Activated T-cell treated with anti-CD3 and anti-CD28 coated beads, Interleukin-2, amount 50 U/mL, for 1 hour (primary cell): ENCODE measurements around the gene NLRP1.

Experiments
- DNase-seq: peaks from one replicate; pipeline ENCODE4 v3.0.0-alpha.2; 2020

The NLRP1 gene

GRCh38 chr17:5584383-5585286, at the start of gene NLRP1:
Gene NLRP1, minus strand, starts transcription at chr17:5584509. Its CDS starts 552 bp downstream, at chr17:5583957.
- peak; percentile 92 for DNase-seq

GRCh38 chr17:5631958-5632590, 47.8 kb upstream of the NLRP1 start:
- DNase-seq, result no peak

GRCh38 chr17:5630434-5630833, 46.1 kb upstream of the NLRP1 start:
- DNase-seq, result no peak

- DNase-seq, result no peak
Observed at GRCh38 chr17:5629128-5629527, 44.8 kb upstream of the NLRP1 start.

GRCh38 chr17:5628262-5628661, 44.0 kb upstream of the NLRP1 start:
- no peak for DNase-seq

- DNase-seq, result no peak
Observed at GRCh38 chr17:5624211-5624610, 39.9 kb upstream of the NLRP1 start.

GRCh38 chr17:5621729-5622128, 37.4 kb upstream of the NLRP1 start:
- no peak for DNase-seq

- no peak for DNase-seq
Observed at GRCh38 chr17:5621026-5621425, 36.7 kb upstream of the NLRP1 start.

- no peak for DNase-seq
Observed at GRCh38 chr17:5619088-5619740, 34.9 kb upstream of the NLRP1 start.

- no peak for DNase-seq
Observed at GRCh38 chr17:5618476-5618875, 34.2 kb upstream of the NLRP1 start.

GRCh38 chr17:5615476-5615875, 31.2 kb upstream of the NLRP1 start:
- no peak for DNase-seq

- DNase-seq, result no peak
Observed at GRCh38 chr17:5610956-5611355, 26.6 kb upstream of the NLRP1 start.

- no peak for DNase-seq
Observed at GRCh38 chr17:5608399-5609112, 24.2 kb upstream of the NLRP1 start.

- no peak for DNase-seq
Observed at GRCh38 chr17:5607946-5608345, 23.6 kb upstream of the NLRP1 start.

- DNase-seq, result no peak
Observed at GRCh38 chr17:5605452-5605851, 21.1 kb upstream of the NLRP1 start.

- DNase-seq, result no peak
Observed at GRCh38 chr17:5600041-5600440, 15.7 kb upstream of the NLRP1 start.

GRCh38 chr17:5598457-5598856, 14.1 kb upstream of the NLRP1 start:
- DNase-seq, result no peak

GRCh38 chr17:5596421-5596820, 12.1 kb upstream of the NLRP1 start:
- no peak for DNase-seq

GRCh38 chr17:5595831-5596230, 11.5 kb upstream of the NLRP1 start:
- no peak for DNase-seq

- DNase-seq, result no peak
Observed at GRCh38 chr17:5592382-5592781, 8.1 kb upstream of the NLRP1 start.

GRCh38 chr17:5591966-5592365, 7.7 kb upstream of the NLRP1 start:
- no peak for DNase-seq

GRCh38 chr17:5588584-5588983, 4.3 kb upstream of the NLRP1 start:
- DNase-seq, result no peak

- DNase-seq, result no peak
Observed at GRCh38 chr17:5587438-5588032, 3.2 kb upstream of the NLRP1 start.
